ENCODE results near the gene SSRP1.

The SSRP1 gene

GRCh38 chr11:57375490-57375889, 39.8 kb upstream of the SSRP1 start:
- TF ChIP-seq CTCF (IDR thresholded peaks at IDR 0.05; ENCODE audit: insufficient read depth, missing control alignments): no peak
- FAIRE-seq (no peak), DNase-seq (ENCODE audit: insufficient read length, low spot score) (no peak)

- no peak for TF ChIP-seq CTCF (IDR thresholded peaks at IDR 0.05; ENCODE audit: insufficient read depth, missing control alignments)
- FAIRE-seq: no peak
- DNase-seq (ENCODE audit: insufficient read length, low spot score): no peak
Observed at GRCh38 chr11:57374966-57375365, 39.3 kb upstream of the SSRP1 start.

GRCh38 chr11:57373146-57373545, 37.5 kb upstream of the SSRP1 start:
- DNase-seq (ENCODE audit: insufficient read length, low spot score): no peak
- no peak for FAIRE-seq
- no peak for TF ChIP-seq CTCF (IDR thresholded peaks at IDR 0.05; ENCODE audit: insufficient read depth, missing control alignments)

- DNase-seq (ENCODE audit: insufficient read length, low spot score) (no peak), FAIRE-seq (no peak)
- TF ChIP-seq CTCF (IDR thresholded peaks at IDR 0.05; ENCODE audit: insufficient read depth, missing control alignments): no peak
Observed at GRCh38 chr11:57370941-57371340, 35.2 kb upstream of the SSRP1 start.

- no peak for TF ChIP-seq CTCF (IDR thresholded peaks at IDR 0.05; ENCODE audit: insufficient read depth, missing control alignments)
- DNase-seq (ENCODE audit: insufficient read length, low spot score) (no peak), FAIRE-seq (no peak)
Observed at GRCh38 chr11:57370251-57370650, 34.6 kb upstream of the SSRP1 start.

GRCh38 chr11:57368845-57369232, 33.1 kb upstream of the SSRP1 start:
- TF ChIP-seq CTCF (IDR thresholded peaks at IDR 0.05; ENCODE audit: insufficient read depth, missing control alignments): no peak
- peak; percentile 70 for FAIRE-seq

DNA sequence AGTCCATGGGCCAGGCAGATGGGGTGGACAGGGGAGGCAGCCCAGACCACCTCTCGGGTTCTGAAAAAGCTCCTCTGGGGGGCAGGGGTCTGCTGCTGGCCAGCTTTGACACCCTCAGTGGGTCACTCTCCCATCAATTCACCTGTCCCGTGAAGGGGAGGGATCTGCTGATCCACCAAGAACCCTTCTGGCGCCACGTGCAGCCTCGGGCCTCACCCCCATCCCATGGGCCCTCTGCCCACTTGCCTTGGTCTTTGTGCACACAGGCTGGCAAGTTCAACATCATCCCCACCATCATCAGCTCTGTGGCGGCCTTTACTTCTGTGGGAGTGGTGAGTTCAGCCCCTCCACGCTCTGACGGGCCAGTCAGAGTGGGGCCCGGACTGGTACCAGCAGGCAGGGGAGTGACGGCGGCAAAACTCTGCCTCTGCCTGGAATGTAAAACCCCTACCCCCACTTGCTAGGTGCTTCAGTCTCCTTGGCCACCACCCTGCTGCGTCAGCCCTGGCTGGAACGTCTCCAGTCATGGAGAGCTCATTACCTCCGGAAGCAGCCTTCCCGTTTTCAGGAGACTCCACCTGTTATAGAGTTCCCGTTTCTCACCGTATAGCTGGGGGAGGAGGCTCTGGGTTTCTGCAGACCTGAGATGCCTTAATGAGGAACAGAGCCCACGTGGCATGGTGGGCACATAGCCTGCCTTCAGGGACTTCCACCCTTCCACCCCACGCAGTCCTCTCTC, 32.6 kb upstream of the SSRP1 start:
- FAIRE-seq (no peak), DNase-seq (ENCODE audit: insufficient read length, low spot score) (no peak)
- no peak for TF ChIP-seq CTCF (IDR thresholded peaks at IDR 0.05; ENCODE audit: insufficient read depth, missing control alignments)

More at GRCh38 chr11:57368845-57369232, 33.1 kb upstream of the SSRP1 start:
- DNase-seq (ENCODE audit: insufficient read length, low spot score): no peak

Data from D721Med (cell line).